Measurements from ENCODE around the gene SERINC5.
A peak's percentile ranks its signal among the peaks of the same experiment; 100 is the strongest.
"Not testable (repeated sequence)": the region's sequence is repeated elsewhere in the genome, so short reads cannot be mapped to it uniquely, and the experiment has no call there.

SERINC5 gene

GRCh38 chr5:80191991-80192398 lies 63.9 kb downstream of the SERINC5 start:
- peaks cover 13% of the 10 kb centered on the region for H3K36me3 Mint-ChIP-seq (ENCODE audit: low read depth)
- peaks cover 79% of the 10 kb centered on the region for H3K4me1 Mint-ChIP-seq
- H3K27ac Mint-ChIP-seq: peak overlapping the region; percentile 83
- no peak for TF ChIP-seq CTCF (IDR thresholded peaks at IDR 0.05)
- peaks cover 7% of the 10 kb centered on the region for H3K9me3 Mint-ChIP-seq
- H3K4me3 Mint-ChIP-seq: peak overlapping the region; percentile 40
- no peaks in the 10 kb centered on the region for H3K27me3 Mint-ChIP-seq (ENCODE audit: low read depth, poor library complexity)
- no peak for DNase-seq

GRCh38 chr5:80191397-80191796 lies 64.5 kb downstream of the SERINC5 start:
- no peak for TF ChIP-seq CTCF (IDR thresholded peaks at IDR 0.05)
- no peak overlapping the region for H3K4me3 Mint-ChIP-seq
- H3K36me3 Mint-ChIP-seq (ENCODE audit: low read depth): peaks cover 12% of the 10 kb centered on the region
- DNase-seq: no peak
- H3K4me1 Mint-ChIP-seq: peaks cover 83% of the 10 kb centered on the region
- peaks cover 7% of the 10 kb centered on the region for H3K9me3 Mint-ChIP-seq
- peak overlapping the region; percentile 94 for H3K27ac Mint-ChIP-seq
- H3K27me3 Mint-ChIP-seq (ENCODE audit: low read depth, poor library complexity): no peaks in the 10 kb centered on the region

GRCh38 chr5:80190960-80191359 lies 64.9 kb downstream of the SERINC5 start:
- TF ChIP-seq CTCF (IDR thresholded peaks at IDR 0.05): no peak
- Mint-ChIP-seq H3K4me3 (no peak overlapping the region), H3K36me3 (ENCODE audit: low read depth) (peaks cover 10% of the 10 kb centered on the region), H3K4me1 (peaks cover 81% of the 10 kb centered on the region), H3K9me3 (peaks cover 3% of the 10 kb centered on the region), H3K27ac (peak overlapping the region; percentile 94), H3K27me3 (ENCODE audit: low read depth, poor library complexity) (no peaks in the 10 kb centered on the region)
- no peak for DNase-seq

- peaks cover 85% of the 10 kb centered on the region for H3K4me1 Mint-ChIP-seq
- H3K9me3 Mint-ChIP-seq: no peaks in the 10 kb centered on the region
- TF ChIP-seq CTCF (IDR thresholded peaks at IDR 0.05): no peak
- H3K27ac Mint-ChIP-seq: peak overlapping the region; percentile 70
- DNase-seq: no peak
- peaks cover 12% of the 10 kb centered on the region for H3K36me3 Mint-ChIP-seq (ENCODE audit: low read depth)
- no peak overlapping the region for H3K4me3 Mint-ChIP-seq
- H3K27me3 Mint-ChIP-seq (ENCODE audit: low read depth, poor library complexity): no peaks in the 10 kb centered on the region
Measured at GRCh38 chr5:80189701-80190100, 66.1 kb downstream of the SERINC5 start.

GRCh38 chr5:80189201-80189600 lies 66.6 kb downstream of the SERINC5 start:
- Mint-ChIP-seq H3K36me3 (ENCODE audit: low read depth) (peaks cover 12% of the 10 kb centered on the region), H3K4me3 (no peak overlapping the region), H3K9me3 (no peaks in the 10 kb centered on the region), H3K4me1 (peaks cover 85% of the 10 kb centered on the region), H3K27me3 (ENCODE audit: low read depth, poor library complexity) (no peaks in the 10 kb centered on the region), H3K27ac (peak overlapping the region; percentile 70)
- no peak for TF ChIP-seq CTCF (IDR thresholded peaks at IDR 0.05)
- no peak for DNase-seq

GRCh38 chr5:80187421-80188090 lies 68.3 kb downstream of the SERINC5 start:
- no peaks in the 10 kb centered on the region for H3K9me3 Mint-ChIP-seq
- H3K36me3 Mint-ChIP-seq (ENCODE audit: low read depth): peaks cover 12% of the 10 kb centered on the region
- H3K4me3 Mint-ChIP-seq: no peak overlapping the region
- H3K27ac Mint-ChIP-seq: peak overlapping the region; percentile 79
- DNase-seq: no peak
- no peaks in the 10 kb centered on the region for H3K27me3 Mint-ChIP-seq (ENCODE audit: low read depth, poor library complexity)
- TF ChIP-seq CTCF (IDR thresholded peaks at IDR 0.05): no peak
- H3K4me1 Mint-ChIP-seq: peaks cover 85% of the 10 kb centered on the region

- H3K4me3 Mint-ChIP-seq; H3K9me3 Mint-ChIP-seq; DNase-seq; H3K27me3 Mint-ChIP-seq (ENCODE audit: low read depth, poor library complexity); H3K27ac Mint-ChIP-seq: not testable (repeated sequence)
- peaks cover 86% of the 10 kb centered on the region for H3K4me1 Mint-ChIP-seq
- peaks cover 12% of the 10 kb centered on the region for H3K36me3 Mint-ChIP-seq (ENCODE audit: low read depth)
Measured at GRCh38 chr5:80185535-80185934, 70.3 kb downstream of the SERINC5 start.
